Upper lobe of left lung (tissue), 4 donors: ENCODE measurements around the gene ADCY7.

Experiments
- EP300 ChIP-seq, 4 donors: sonication (generic); formaldehyde crosslinking; IDR thresholded peaks; one replicate each; pipeline ENCODE4 v1.5.1; 2017; ENCODE audit warnings: antibody characterized with exemption in 4 of 4, control low read depth in 2 of 4
- POLR2AphosphoS5 ChIP-seq, 2 donors: sonication (generic); formaldehyde crosslinking; IDR thresholded peaks; one replicate each; pipeline ENCODE4 v1.5.1; 2017; ENCODE audit warnings: antibody characterized with exemption in 2 of 2
- TF ChIP-seq, protein P1 (sequence below), 6 experiments: fragments of 450-650 bp in 4 of 6; fragments of 200-600 bp in 2 of 6; sonication (generic) in 2 of 6; IDR thresholded peaks; one replicate each; pipeline ENCODE4 v1.5.1; 2016 to 2019; ENCODE audit warnings: antibody characterized with exemption in 6 of 6

GRCh38 chr16:50300942-50301625 is 34.7 kb downstream of the ADCY7 start:
- TF ChIP-seq, protein P1, sequence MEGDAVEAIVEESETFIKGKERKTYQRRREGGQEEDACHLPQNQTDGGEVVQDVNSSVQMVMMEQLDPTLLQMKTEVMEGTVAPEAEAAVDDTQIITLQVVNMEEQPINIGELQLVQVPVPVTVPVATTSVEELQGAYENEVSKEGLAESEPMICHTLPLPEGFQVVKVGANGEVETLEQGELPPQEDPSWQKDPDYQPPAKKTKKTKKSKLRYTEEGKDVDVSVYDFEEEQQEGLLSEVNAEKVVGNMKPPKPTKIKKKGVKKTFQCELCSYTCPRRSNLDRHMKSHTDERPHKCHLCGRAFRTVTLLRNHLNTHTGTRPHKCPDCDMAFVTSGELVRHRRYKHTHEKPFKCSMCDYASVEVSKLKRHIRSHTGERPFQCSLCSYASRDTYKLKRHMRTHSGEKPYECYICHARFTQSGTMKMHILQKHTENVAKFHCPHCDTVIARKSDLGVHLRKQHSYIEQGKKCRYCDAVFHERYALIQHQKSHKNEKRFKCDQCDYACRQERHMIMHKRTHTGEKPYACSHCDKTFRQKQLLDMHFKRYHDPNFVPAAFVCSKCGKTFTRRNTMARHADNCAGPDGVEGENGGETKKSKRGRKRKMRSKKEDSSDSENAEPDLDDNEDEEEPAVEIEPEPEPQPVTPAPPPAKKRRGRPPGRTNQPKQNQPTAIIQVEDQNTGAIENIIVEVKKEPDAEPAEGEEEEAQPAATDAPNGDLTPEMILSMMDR (IDR thresholded peaks at IDR 0.05): no peak
- TF ChIP-seq POLR2AphosphoS5 (IDR thresholded peaks at IDR 0.05) (no peak), EP300 (IDR thresholded peaks at IDR 0.05) (no peak)
